ENCODE data around the gene FAIM2. TPM values are rescaled to one million over a fixed set of nuclear protein-coding genes. Genes with fewer than 3 reads are reported as not detected.

The FAIM2 gene
- total RNA-seq, 4 donors from 2014 or later = 0.38 to 0.65 (median 0.56) TPM; not detected in 1

DNA sequence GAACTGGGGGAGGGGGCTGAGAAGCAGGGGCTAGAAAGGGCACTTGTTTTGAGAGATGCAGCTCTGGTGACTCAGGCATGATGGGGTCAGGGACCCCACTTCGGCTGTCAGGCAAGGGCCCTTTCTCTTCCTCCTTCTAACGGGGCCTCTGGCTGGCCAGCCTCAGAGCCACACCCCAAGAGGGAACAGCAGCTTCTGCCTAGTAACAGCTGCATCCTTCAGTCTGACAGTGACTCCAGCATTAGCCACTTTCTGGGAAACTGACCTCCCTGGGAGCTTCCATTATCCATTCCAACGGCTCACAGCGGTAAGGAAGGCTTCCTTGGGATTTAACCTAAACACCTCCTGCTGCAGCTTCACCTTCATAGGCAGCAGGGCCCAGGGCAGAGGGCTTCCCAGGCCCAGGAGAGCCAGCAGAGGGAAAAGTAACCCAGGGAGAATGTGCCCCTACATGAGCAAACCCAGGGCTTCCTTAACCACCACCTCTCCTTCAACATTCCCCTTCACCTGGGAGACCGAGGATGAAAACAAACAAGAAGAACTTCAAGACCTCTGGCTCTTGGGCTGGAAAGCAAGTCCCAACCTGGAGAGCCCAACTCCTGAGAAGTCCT is 78.2 kb downstream of the FAIM2 start:
- Histone ChIP-seq H3K9me3 (no peaks in the 10 kb centered on the region), H3K4me1 (peaks cover 68% of the 10 kb centered on the region), H3K27me3 (no peaks in the 10 kb centered on the region), H3K36me3 (no peaks in the 10 kb centered on the region), H3K27ac (peak overlapping the region; percentile 89), H3K4me3 (peak overlapping the region; percentile 6)
- peak in 1 of 2 donors; percentile 66 for DNase-seq (ENCODE audit: low spot score in 2 of 2)
- 27% methylated on average over 5 of the region's 5 CpGs for WGBS
- no peak for TF ChIP-seq EP300 (IDR thresholded peaks at IDR 0.05)
- no peak for TF ChIP-seq POLR2A (IDR thresholded peaks at IDR 0.05)
- TF ChIP-seq, protein P1, sequence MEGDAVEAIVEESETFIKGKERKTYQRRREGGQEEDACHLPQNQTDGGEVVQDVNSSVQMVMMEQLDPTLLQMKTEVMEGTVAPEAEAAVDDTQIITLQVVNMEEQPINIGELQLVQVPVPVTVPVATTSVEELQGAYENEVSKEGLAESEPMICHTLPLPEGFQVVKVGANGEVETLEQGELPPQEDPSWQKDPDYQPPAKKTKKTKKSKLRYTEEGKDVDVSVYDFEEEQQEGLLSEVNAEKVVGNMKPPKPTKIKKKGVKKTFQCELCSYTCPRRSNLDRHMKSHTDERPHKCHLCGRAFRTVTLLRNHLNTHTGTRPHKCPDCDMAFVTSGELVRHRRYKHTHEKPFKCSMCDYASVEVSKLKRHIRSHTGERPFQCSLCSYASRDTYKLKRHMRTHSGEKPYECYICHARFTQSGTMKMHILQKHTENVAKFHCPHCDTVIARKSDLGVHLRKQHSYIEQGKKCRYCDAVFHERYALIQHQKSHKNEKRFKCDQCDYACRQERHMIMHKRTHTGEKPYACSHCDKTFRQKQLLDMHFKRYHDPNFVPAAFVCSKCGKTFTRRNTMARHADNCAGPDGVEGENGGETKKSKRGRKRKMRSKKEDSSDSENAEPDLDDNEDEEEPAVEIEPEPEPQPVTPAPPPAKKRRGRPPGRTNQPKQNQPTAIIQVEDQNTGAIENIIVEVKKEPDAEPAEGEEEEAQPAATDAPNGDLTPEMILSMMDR (IDR thresholded peaks at IDR 0.05) = no peak
- TF ChIP-seq POLR2AphosphoS5 (IDR thresholded peaks at IDR 0.05) = no peak

DNA sequence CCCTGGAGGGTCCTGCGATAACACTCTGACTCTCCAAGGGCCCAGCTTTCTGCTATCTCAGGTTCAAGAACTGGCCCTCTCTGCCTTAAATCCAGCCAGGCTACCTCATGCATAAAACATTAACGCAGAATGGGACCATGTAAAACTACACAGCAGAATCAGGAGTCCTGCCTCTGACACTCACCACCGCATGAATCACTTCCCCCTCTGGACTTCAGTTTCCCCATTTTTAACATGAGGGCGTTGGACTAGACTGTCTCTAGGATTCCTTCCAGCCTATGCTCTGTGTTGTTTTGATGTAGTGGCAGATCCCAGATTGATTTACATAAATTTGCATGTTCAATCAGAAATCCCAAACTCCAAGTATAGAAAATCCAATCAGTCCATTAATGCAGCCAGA is 78.8 kb downstream of the FAIM2 start:
- peak overlapping the region; percentile 89 for H3K27ac ChIP-seq
- H3K9me3 ChIP-seq = no peaks in the 10 kb centered on the region
- H3K4me3 ChIP-seq = peak overlapping the region; percentile 6
- no peaks in the 10 kb centered on the region for H3K27me3 ChIP-seq
- no peak for DNase-seq (ENCODE audit: low spot score in 2 of 2)
- 52% methylated on average over 4 of the region's 4 CpGs for WGBS
- H3K36me3 ChIP-seq = no peaks in the 10 kb centered on the region
- TF ChIP-seq POLR2AphosphoS5 (IDR thresholded peaks at IDR 0.05) = no peak
- TF ChIP-seq, protein P1 (IDR thresholded peaks at IDR 0.05) = no peak
- H3K4me1 ChIP-seq = peaks cover 69% of the 10 kb centered on the region

DNA sequence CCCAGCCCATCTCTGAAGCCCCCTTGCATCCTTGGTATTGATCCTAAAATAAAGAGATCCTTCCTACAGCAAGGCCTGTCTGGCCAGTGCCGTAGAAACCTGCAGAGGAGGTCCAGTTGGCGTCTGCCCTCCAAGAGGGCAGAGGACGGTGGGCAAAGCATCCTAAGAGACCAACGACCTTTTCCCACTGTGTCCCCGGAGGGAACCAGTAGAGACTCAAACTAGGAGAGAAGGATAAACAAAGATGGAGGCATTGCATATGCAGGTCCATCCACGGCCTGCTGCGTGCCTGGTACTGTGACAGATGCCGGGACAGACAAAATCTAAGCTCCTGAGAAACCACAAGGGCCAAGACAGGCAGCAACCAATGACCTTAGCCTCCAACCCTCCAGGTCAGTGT is 79.3 kb downstream of the FAIM2 start:
- Histone ChIP-seq H3K27ac (peak overlapping the region; percentile 35), H3K4me1 (peaks cover 69% of the 10 kb centered on the region), H3K27me3 (no peaks in the 10 kb centered on the region), H3K4me3 (no peak overlapping the region), H3K9me3 (no peaks in the 10 kb centered on the region), H3K36me3 (no peaks in the 10 kb centered on the region)
- TF ChIP-seq POLR2AphosphoS5 (IDR thresholded peaks at IDR 0.05) (no peak), EP300 (IDR thresholded peaks at IDR 0.05) (no peak), POLR2A (IDR thresholded peaks at IDR 0.05) (no peak)
- TF ChIP-seq, protein P1 (IDR thresholded peaks at IDR 0.05) = no peak
- WGBS = 88% methylated on average over 8 of the region's 8 CpGs
- no peak for DNase-seq (ENCODE audit: low spot score in 2 of 2)

DNA sequence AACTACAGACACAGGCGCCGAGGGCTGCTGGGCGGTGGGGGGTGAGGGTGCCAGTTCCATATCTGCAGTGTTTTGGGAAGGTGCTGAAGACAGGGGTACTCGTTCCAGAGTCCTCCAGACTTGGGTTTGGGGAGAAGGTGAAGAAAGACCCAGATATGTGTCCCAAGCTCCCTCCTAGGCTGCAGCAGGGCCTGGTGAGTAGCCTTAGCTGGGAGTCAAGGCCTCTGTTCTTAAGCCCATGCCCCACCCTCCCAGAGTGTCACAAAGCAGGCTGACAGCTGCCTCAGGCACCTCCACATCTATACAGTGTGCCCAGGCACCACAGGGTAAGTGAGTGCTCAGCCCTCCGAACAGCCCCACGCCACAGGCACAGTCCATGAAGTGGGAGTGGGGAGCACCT is 79.7 kb downstream of the FAIM2 start:
- H3K27ac ChIP-seq = peak overlapping the region; percentile 35
- H3K36me3 ChIP-seq = no peaks in the 10 kb centered on the region
- no peaks in the 10 kb centered on the region for H3K27me3 ChIP-seq
- peaks cover 67% of the 10 kb centered on the region for H3K4me1 ChIP-seq
- TF ChIP-seq POLR2AphosphoS5 (IDR thresholded peaks at IDR 0.05) (no peak), POLR2A (IDR thresholded peaks at IDR 0.05) (no peak), EP300 (IDR thresholded peaks at IDR 0.05) (no peak)
- TF ChIP-seq, protein P1 (IDR thresholded peaks at IDR 0.05) = no peak
- H3K4me3 ChIP-seq = no peak overlapping the region
- H3K9me3 ChIP-seq = no peaks in the 10 kb centered on the region
- WGBS = 97% methylated on average over 4 of the region's 6 CpGs
- DNase-seq (ENCODE audit: low spot score in 2 of 2) = no peak

DNA sequence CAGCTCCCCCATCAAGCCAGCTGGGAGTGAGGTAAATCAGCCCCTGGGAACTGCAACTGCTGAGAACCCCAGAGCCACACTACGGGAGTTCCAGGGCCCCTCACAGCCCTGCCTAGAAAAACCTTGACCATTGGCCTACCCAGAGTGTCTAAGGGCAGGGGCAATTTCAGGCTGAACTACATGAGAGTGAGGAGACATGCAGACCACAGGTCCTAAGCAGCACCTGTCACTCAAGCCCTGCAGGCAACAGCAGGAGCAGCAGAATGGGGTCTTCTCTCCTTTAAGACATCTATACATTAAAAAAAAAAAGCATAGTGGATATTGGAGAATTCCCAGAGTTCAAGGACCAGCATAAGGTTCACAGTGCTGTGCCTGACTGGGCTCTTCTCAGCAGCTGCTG is 80.3 kb downstream of the FAIM2 start:
- Histone ChIP-seq H3K4me3 (no peak overlapping the region), H3K9me3 (no peaks in the 10 kb centered on the region), H3K36me3 (no peaks in the 10 kb centered on the region), H3K27ac (no peak overlapping the region), H3K27me3 (no peaks in the 10 kb centered on the region), H3K4me1 (peaks cover 63% of the 10 kb centered on the region)
- DNase-seq (ENCODE audit: low spot score in 2 of 2) = no peak
- TF ChIP-seq POLR2AphosphoS5 (IDR thresholded peaks at IDR 0.05) (no peak), POLR2A (IDR thresholded peaks at IDR 0.05) (no peak), EP300 (IDR thresholded peaks at IDR 0.05) (no peak)
- TF ChIP-seq, protein P1 (IDR thresholded peaks at IDR 0.05) = no peak
- no CpG with 5 or more reads among the region's 1 CpG for WGBS
